H9 (cell line): ENCODE results near the gene ANKRD13A. TPM values are rescaled to one million over a fixed set of nuclear protein-coding genes. Genes with fewer than 3 reads are reported as not detected.

Source experiments
- DNase-seq: peaks from one replicate; pipeline ENCODE4 v3.0.0-alpha.2; 2017
- H2AFZ ChIP-seq: one replicate; pipeline ENCODE4 v1.6.1; 2013; ENCODE audit warnings: mild to moderate bottlenecking, low read length, control low read depth, moderate library complexity
- H2AK5ac ChIP-seq: 2 replicates; pipeline ENCODE4 v1.6.1; 2013; ENCODE audit warnings: low read length, control low read depth, mixed read lengths; ENCODE audit not compliant: insufficient read length
- H2BK120ac ChIP-seq: one replicate; pipeline ENCODE4 v1.6.1; 2013; ENCODE audit warnings: low read depth, mild to moderate bottlenecking, low read length, control low read depth, inconsistent platforms; ENCODE audit not compliant: poor library complexity, severe bottlenecking
- H2BK12ac ChIP-seq: 2 replicates; pipeline ENCODE4 v1.6.1; 2013; ENCODE audit warnings: low read length, control low read depth, mixed read lengths, low read depth; ENCODE audit not compliant: insufficient read length
- H2BK15ac ChIP-seq: 2 replicates; pipeline ENCODE4 v1.6.1; 2013; ENCODE audit warnings: low read depth, low read length, control low read depth
- H2BK20ac ChIP-seq: one replicate; pipeline ENCODE4 v1.6.1; 2013; ENCODE audit warnings: low read depth, mild to moderate bottlenecking, low read length, control low read depth, inconsistent platforms; ENCODE audit not compliant: poor library complexity, severe bottlenecking
- H2BK5ac ChIP-seq: 2 replicates; pipeline ENCODE4 v1.6.1; 2013; ENCODE audit warnings: low read length, control low read depth, mixed read lengths; ENCODE audit not compliant: insufficient read length
- H3K14ac ChIP-seq: 2 replicates; pipeline ENCODE4 v1.6.1; 2013; ENCODE audit warnings: low read length, control low read depth; ENCODE audit not compliant: insufficient read depth
- H3K18ac ChIP-seq: 2 replicates; pipeline ENCODE4 v1.6.1; 2013; ENCODE audit warnings: low read depth, mild to moderate bottlenecking, mixed read lengths, low read length, control low read depth; ENCODE audit not compliant: insufficient read length
- H3K23ac ChIP-seq: 2 replicates; pipeline ENCODE4 v1.6.1; 2013; ENCODE audit warnings: low read length, control low read depth, mixed read lengths, low read depth; ENCODE audit not compliant: insufficient read length
- H3K23me2 ChIP-seq: 2 replicates; pipeline ENCODE4 v1.6.1; 2013; ENCODE audit warnings: low read depth, mild to moderate bottlenecking, mixed read lengths, low read length, control low read depth; ENCODE audit not compliant: insufficient read length, poor library complexity, severe bottlenecking
- H3K27ac ChIP-seq: 2 replicates; pipeline ENCODE4 v1.5.1; 2013; ENCODE audit warnings: low read length, control low read depth, mixed read lengths, low read depth; ENCODE audit not compliant: insufficient read length
- H3K27me3 ChIP-seq: 2 replicates; pipeline ENCODE4 v1.6.1; 2013; ENCODE audit warnings: low read length, control low read depth, inconsistent platforms; ENCODE audit not compliant: insufficient read depth
- H3K4ac ChIP-seq: 2 replicates; pipeline ENCODE4 v1.6.1; 2013; ENCODE audit warnings: low read depth, mild to moderate bottlenecking, control low read depth, inconsistent platforms, low read length, moderate library complexity
- H3K4me1 ChIP-seq: 2 replicates; pipeline ENCODE4 v1.6.1; 2013; ENCODE audit warnings: low read length, control low read depth, inconsistent platforms; ENCODE audit not compliant: insufficient read depth
- H3K4me2 ChIP-seq: 2 replicates; pipeline ENCODE4 v1.6.1; 2013; ENCODE audit warnings: low read length, control low read depth, mixed read lengths; ENCODE audit not compliant: insufficient read length, insufficient read depth
- H3K56ac ChIP-seq: 2 replicates; pipeline ENCODE4 v1.6.1; 2013; ENCODE audit warnings: low read depth, mild to moderate bottlenecking, mixed read lengths, low read length, control low read depth; ENCODE audit not compliant: insufficient read length
- H3K79me1 ChIP-seq: 2 replicates; pipeline ENCODE4 v1.6.1; 2013; ENCODE audit warnings: low read depth, mild to moderate bottlenecking, moderate library complexity, low read length, control low read depth, inconsistent platforms; ENCODE audit not compliant: insufficient read depth, poor library complexity, severe bottlenecking
- H3K79me2 ChIP-seq: 2 replicates; pipeline ENCODE4 v1.6.1; 2013; ENCODE audit warnings: low read length, control low read depth, inconsistent platforms; ENCODE audit not compliant: insufficient read depth
- H3K9ac ChIP-seq: 2 replicates; pipeline ENCODE4 v1.6.1; 2013; ENCODE audit warnings: low read length, control low read depth, mixed read lengths; ENCODE audit not compliant: insufficient read length; ENCODE audit errors: extremely low read depth
- H3K9me3 ChIP-seq: one replicate; pipeline ENCODE4 v1.6.1; 2013; ENCODE audit warnings: low read depth, low read length, inconsistent platforms; ENCODE audit not compliant: control insufficient read depth
- H3T11ph ChIP-seq: one replicate; pipeline ENCODE4 v1.6.1; 2013; ENCODE audit warnings: mild to moderate bottlenecking, low read length, control low read depth, inconsistent platforms
- H4K20me1 ChIP-seq: one replicate; pipeline ENCODE4 v1.6.1; 2013; ENCODE audit not compliant: control insufficient read depth, insufficient read length, insufficient read depth
- H4K5ac ChIP-seq: 2 replicates; pipeline ENCODE4 v1.6.1; 2013; ENCODE audit warnings: low read depth, mild to moderate bottlenecking, mixed read lengths, low read length, control low read depth; ENCODE audit not compliant: insufficient read length
- H4K8ac ChIP-seq: replicated peaks from 2 replicates; pipeline ENCODE4 v1.6.1; 2013; ENCODE audit warnings: low read length, control low read depth, mixed read lengths, low read depth; ENCODE audit not compliant: insufficient read length
- H4K91ac ChIP-seq: 2 replicates; pipeline ENCODE4 v1.6.1; 2013; ENCODE audit warnings: low read depth, mild to moderate bottlenecking, moderate library complexity, mixed read lengths, low read length, control low read depth; ENCODE audit not compliant: insufficient read length
- H3K27ac Mint-ChIP-seq, 3 experiments: 2 replicates in 2 of 3; 3 replicates in 1 of 3; pipeline ENCODE4 v1.8.0; 2020 to 2021; ENCODE audit warnings: mixed read lengths in 3 of 3, mild to moderate bottlenecking in 1 of 3, moderate library complexity in 1 of 3
- H3K27me3 Mint-ChIP-seq: 2 replicates; pipeline ENCODE4 v1.8.0; 2021; ENCODE audit warnings: low read depth, mild to moderate bottlenecking, moderate library complexity, mixed read lengths
- H3K36me3 Mint-ChIP-seq, 3 experiments: 2 replicates in 2 of 3; 3 replicates in 1 of 3; pipeline ENCODE4 v1.8.0; 2020 to 2021; ENCODE audit warnings: low read depth in 3 of 3, mixed read lengths in 3 of 3; ENCODE audit not compliant: insufficient read depth in 1 of 3
- H3K4me1 Mint-ChIP-seq, 2 experiments: 2 replicates each; pipeline ENCODE4 v1.8.0; 2020; ENCODE audit warnings: mixed read lengths in 2 of 2
- H3K4me3 Mint-ChIP-seq, 2 experiments: 2 replicates in 1 of 2; 3 replicates in 1 of 2; pipeline ENCODE4 v1.8.0; 2020 to 2021; ENCODE audit warnings: mild to moderate bottlenecking in 2 of 2, mixed read lengths in 2 of 2, moderate library complexity in 1 of 2
- H3K9me3 Mint-ChIP-seq, 2 experiments: 2 replicates in 1 of 2; 3 replicates in 1 of 2; pipeline ENCODE4 v1.8.0; 2020; ENCODE audit warnings: mild to moderate bottlenecking in 2 of 2, mixed read lengths in 2 of 2, moderate library complexity in 1 of 2
- WGBS: extraction: QIAGEN DNeasy Blood & Tissue Kit; methylation state at CpG from one replicate; pipeline ENCODE4 v1.1.7; 2013; ENCODE audit warnings: missing lambda C conversion rate, low lambda C conversion rate, mixed read lengths; ENCODE audit not compliant: insufficient read length; ENCODE audit errors: extremely low coverage; 5-methylcytosine and 5-hydroxymethylcytosine counted together
- total RNA-seq: library from RNA; stranded (reverse); gene quantifications from 2 replicates; pipeline ENCODE4 v1.2.1, GENCODE V29; 2021
- TF ChIP-seq, protein P1 (sequence below): fragments of 200-600 bp; sonication (generic); conservative IDR thresholded peaks from 3 replicates; pipeline ENCODE4 v1.8.0; 2021; ENCODE audit warnings: antibody characterized with exemption, mild to moderate bottlenecking

ANKRD13A gene
- total RNA-seq, 1 experiment from 2014 or later: 18.0 TPM

DNA sequence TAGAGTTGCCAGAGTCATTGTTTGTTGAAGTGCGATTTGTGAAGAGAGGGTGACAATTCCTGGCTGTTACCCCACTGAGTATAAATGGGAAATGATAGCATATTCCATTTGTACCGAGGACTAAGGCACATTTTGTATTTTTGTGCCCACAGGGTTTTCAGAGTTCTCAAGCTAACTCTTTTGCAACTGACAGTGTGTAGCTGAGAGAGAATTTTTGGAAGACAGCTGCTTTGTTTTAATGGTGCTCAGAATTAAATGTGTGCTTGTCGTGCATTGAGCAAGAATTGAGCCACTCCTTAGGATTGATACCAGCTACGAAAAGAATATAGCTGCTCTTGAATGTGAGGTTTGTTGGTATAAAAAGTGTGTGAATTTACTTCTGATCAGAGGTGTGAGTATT is 21.7 kb downstream of the ANKRD13A start:
- H3K4me3 Mint-ChIP-seq: no peak overlapping the region
- peaks cover 19 to 22% of the 10 kb centered on the region in 2 experiments for H3K4me1 Mint-ChIP-seq
- no peak overlapping the region for H3K27ac Mint-ChIP-seq
- WGBS: no CpG with 5 or more reads among the region's 4 CpGs
- H3K36me3 Mint-ChIP-seq: peaks cover 2 to 25% (median 4%) of the 10 kb centered on the region in 3 experiments; a peak in 4 of 7 replicates
- TF ChIP-seq, protein P1, sequence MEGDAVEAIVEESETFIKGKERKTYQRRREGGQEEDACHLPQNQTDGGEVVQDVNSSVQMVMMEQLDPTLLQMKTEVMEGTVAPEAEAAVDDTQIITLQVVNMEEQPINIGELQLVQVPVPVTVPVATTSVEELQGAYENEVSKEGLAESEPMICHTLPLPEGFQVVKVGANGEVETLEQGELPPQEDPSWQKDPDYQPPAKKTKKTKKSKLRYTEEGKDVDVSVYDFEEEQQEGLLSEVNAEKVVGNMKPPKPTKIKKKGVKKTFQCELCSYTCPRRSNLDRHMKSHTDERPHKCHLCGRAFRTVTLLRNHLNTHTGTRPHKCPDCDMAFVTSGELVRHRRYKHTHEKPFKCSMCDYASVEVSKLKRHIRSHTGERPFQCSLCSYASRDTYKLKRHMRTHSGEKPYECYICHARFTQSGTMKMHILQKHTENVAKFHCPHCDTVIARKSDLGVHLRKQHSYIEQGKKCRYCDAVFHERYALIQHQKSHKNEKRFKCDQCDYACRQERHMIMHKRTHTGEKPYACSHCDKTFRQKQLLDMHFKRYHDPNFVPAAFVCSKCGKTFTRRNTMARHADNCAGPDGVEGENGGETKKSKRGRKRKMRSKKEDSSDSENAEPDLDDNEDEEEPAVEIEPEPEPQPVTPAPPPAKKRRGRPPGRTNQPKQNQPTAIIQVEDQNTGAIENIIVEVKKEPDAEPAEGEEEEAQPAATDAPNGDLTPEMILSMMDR: no peak
- Histone ChIP-seq H3K27me3 (no peaks in the 10 kb centered on the region), H4K5ac (no peak overlapping the region), H3K27ac (no peak overlapping the region), H3K56ac (no peak overlapping the region), H3K4me1 (peaks cover 3% of the 10 kb centered on the region; the same call in 1 of the 2 replicates), H3K9ac (no peak overlapping the region), H4K91ac (no peak overlapping the region), H2AFZ (no peak overlapping the region), H3T11ph (no peak overlapping the region), H3K23me2 (no peaks in the 10 kb centered on the region), H3K9me3 (no peaks in the 10 kb centered on the region), H2BK12ac (no peak overlapping the region), H2BK20ac (no peak overlapping the region), H2BK120ac (no peak overlapping the region), H3K79me1 (no peaks in the 10 kb centered on the region), H2BK15ac (no peak overlapping the region), H3K4ac (no peak overlapping the region), H2BK5ac (no peak overlapping the region), H3K79me2 (no peaks in the 10 kb centered on the region), H3K23ac (no peak overlapping the region), H4K20me1 (no peaks in the 10 kb centered on the region), H3K4me2 (no peak overlapping the region), H4K8ac (no peak overlapping the region), H3K14ac (no peak overlapping the region), H2AK5ac (no peak overlapping the region), H3K18ac (no peak overlapping the region)
- H3K27me3 Mint-ChIP-seq: no peaks in the 10 kb centered on the region
- H3K9me3 Mint-ChIP-seq: no peaks in the 10 kb centered on the region
- no peak for DNase-seq
